Kidney epithelial cell (primary cell): ENCODE results near the gene TMA16. TPM values are rescaled to one million over a fixed set of nuclear protein-coding genes. Genes with fewer than 3 reads are reported as not detected.

Experiments
- DNase-seq: peaks from one replicate; pipeline ENCODE4 v3.0.0-alpha.2; 2010; ENCODE audit warnings: low read depth
- H3K27me3 ChIP-seq: 2 replicates; pipeline ENCODE4 v1.6.0; 2011; ENCODE audit warnings: low read length; ENCODE audit not compliant: control insufficient read depth, insufficient read depth
- H3K36me3 ChIP-seq: 2 replicates; pipeline ENCODE4 v1.5.1; 2011; ENCODE audit warnings: low read length; ENCODE audit not compliant: control insufficient read depth, insufficient read depth
- H3K4me3 ChIP-seq: 2 replicates; pipeline ENCODE4 v1.5.1; 2011; ENCODE audit warnings: low read depth, mild to moderate bottlenecking, control low read depth, low read length
- CTCF ChIP-seq: IDR thresholded peaks from 2 replicates; pipeline ENCODE4 v1.5.1; 2011; ENCODE audit warnings: mild to moderate bottlenecking, moderate library complexity, low read length, control low read depth, inconsistent platforms; ENCODE audit not compliant: insufficient read depth, poor library complexity, severe bottlenecking
- total RNA-seq: library from RNA; depleted of rRNA; stranded (reverse); fragments of >200 nt; gene quantifications from 2 replicates; pipeline ENCODE4 v1.2.3, GENCODE V29; 2015

Gene TMA16
- total RNA-seq, 1 donor from 2014 or later: 30.7 TPM

- no peak for TF ChIP-seq CTCF
- Histone ChIP-seq H3K4me3 (no peak overlapping the region), H3K27me3 (no peaks in the 10 kb centered on the region), H3K36me3 (no peaks in the 10 kb centered on the region)
- DNase-seq: no peak
Measured at GRCh38 chr4:163540448-163540847, 46.0 kb downstream of the TMA16 start.

GRCh38 chr4:163540977-163541376 is 46.5 kb downstream of the TMA16 start:
- no peaks in the 10 kb centered on the region for H3K36me3 ChIP-seq
- H3K4me3 ChIP-seq: no peak overlapping the region
- DNase-seq: no peak
- H3K27me3 ChIP-seq: no peaks in the 10 kb centered on the region
- no peak for TF ChIP-seq CTCF

- TF ChIP-seq CTCF: no peak
- no peak overlapping the region for H3K4me3 ChIP-seq
- DNase-seq: peak; percentile 65
- no peaks in the 10 kb centered on the region for H3K27me3 ChIP-seq
- H3K36me3 ChIP-seq: no peaks in the 10 kb centered on the region
Measured at GRCh38 chr4:163542275-163542674, 47.8 kb downstream of the TMA16 start.

- DNase-seq: no peak
Measured at GRCh38 chr4:163544407-163545038, 50.0 kb downstream of the TMA16 start.

GRCh38 chr4:163548481-163549243 is 54.2 kb downstream of the TMA16 start:
- peak; percentile 16 for DNase-seq
- peak; percentile 65 for TF ChIP-seq CTCF
- no peaks in the 10 kb centered on the region for H3K27me3 ChIP-seq

More at GRCh38 chr4:163544407-163545038, 50.0 kb downstream of the TMA16 start:
- peak; percentile 97 for TF ChIP-seq CTCF
- Histone ChIP-seq H3K36me3 (no peaks in the 10 kb centered on the region), H3K4me3 (no peak overlapping the region), H3K27me3 (no peaks in the 10 kb centered on the region)

More at GRCh38 chr4:163548481-163549243, 54.2 kb downstream of the TMA16 start:
- H3K4me3 ChIP-seq: no peak overlapping the region
- H3K36me3 ChIP-seq: no peaks in the 10 kb centered on the region
